ENCODE measurements around the gene SYCN.
"Not testable (repeated sequence)": the region's sequence is repeated elsewhere in the genome, so short reads cannot be mapped to it uniquely, and the experiment has no call there.

The SYCN gene

GRCh38 chr19:39223703-39224279 is 19.7 kb upstream of the SYCN start:
- DNase-seq: no peak

GRCh38 chr19:39219108-39219507 is 15.0 kb upstream of the SYCN start:
- not testable (repeated sequence) for DNase-seq

- no peak for DNase-seq
These were observed 14.4 kb upstream of the SYCN start for GRCh38 chr19:39218230-39219007.

GRCh38 chr19:39217094-39217493 is 13.0 kb upstream of the SYCN start:
- DNase-seq: no peak

GRCh38 chr19:39215323-39215722 is 11.3 kb upstream of the SYCN start:
- not testable (repeated sequence) for DNase-seq

GRCh38 chr19:39212375-39212742 is 8.3 kb upstream of the SYCN start:
- no peak for DNase-seq

GRCh38 chr19:39211731-39212374 is 7.8 kb upstream of the SYCN start:
- no peak for DNase-seq

- no peak for DNase-seq
These were observed 5.1 kb upstream of the SYCN start for GRCh38 chr19:39209196-39209595.

- no peak for DNase-seq
These were observed 4.2 kb upstream of the SYCN start for GRCh38 chr19:39208175-39208795.

GRCh38 chr19:39207293-39207836 is 3.3 kb upstream of the SYCN start:
- no peak for DNase-seq

- no peak for DNase-seq
These were observed 2.1 kb upstream of the SYCN start for GRCh38 chr19:39206122-39206521.

GRCh38 chr19:39205449-39205764 is 1.3 kb upstream of the SYCN start:
- no peak for DNase-seq

- DNase-seq: no peak
These were observed 1.1 kb downstream of the SYCN start for GRCh38 chr19:39202998-39203355.

- no peak for DNase-seq
These were observed 3.3 kb downstream of the SYCN start for GRCh38 chr19:39200803-39201115.

- DNase-seq: no peak
These were observed 3.8 kb downstream of the SYCN start for GRCh38 chr19:39200066-39200802.

GRCh38 chr19:39199025-39199424 is 5.0 kb downstream of the SYCN start:
- no peak for DNase-seq

GRCh38 chr19:39197808-39198207 is 6.3 kb downstream of the SYCN start:
- no peak for DNase-seq

GRCh38 chr19:39196860-39197562 is 7.1 kb downstream of the SYCN start, which contains the start of gene NCCRP1:
TSS of gene NCCRP1 (plus strand) at chr19:39196964. CDS start at chr19:39196983, 19 bp downstream.
- DNase-seq: no peak

- DNase-seq: no peak
These were observed 7.7 kb downstream of the SYCN start for GRCh38 chr19:39196320-39196719.

- DNase-seq: no peak
These were observed 8.3 kb downstream of the SYCN start for GRCh38 chr19:39195755-39196154.

- no peak for DNase-seq
These were observed 9.1 kb downstream of the SYCN start for GRCh38 chr19:39194832-39195542.

- DNase-seq: no peak
These were observed 10.3 kb downstream of the SYCN start for GRCh38 chr19:39193803-39194202.

All from T1000 (cell line).